HG02943 (cell line): ENCODE measurements around the gene RBM19.
"Not testable (repeated sequence)": the region's sequence is repeated elsewhere in the genome, so short reads cannot be mapped to it uniquely, and the experiment has no call there.

Experiments used
- ATAC-seq: cut with Tn5 transposase; IDR thresholded peaks from one replicate; pipeline ENCODE4 v1.9.1; 2021; ENCODE audit warnings: mild to moderate bottlenecking, low read depth, moderate library complexity; ENCODE audit not compliant: unreplicated experiment

RBM19 gene, protein sequence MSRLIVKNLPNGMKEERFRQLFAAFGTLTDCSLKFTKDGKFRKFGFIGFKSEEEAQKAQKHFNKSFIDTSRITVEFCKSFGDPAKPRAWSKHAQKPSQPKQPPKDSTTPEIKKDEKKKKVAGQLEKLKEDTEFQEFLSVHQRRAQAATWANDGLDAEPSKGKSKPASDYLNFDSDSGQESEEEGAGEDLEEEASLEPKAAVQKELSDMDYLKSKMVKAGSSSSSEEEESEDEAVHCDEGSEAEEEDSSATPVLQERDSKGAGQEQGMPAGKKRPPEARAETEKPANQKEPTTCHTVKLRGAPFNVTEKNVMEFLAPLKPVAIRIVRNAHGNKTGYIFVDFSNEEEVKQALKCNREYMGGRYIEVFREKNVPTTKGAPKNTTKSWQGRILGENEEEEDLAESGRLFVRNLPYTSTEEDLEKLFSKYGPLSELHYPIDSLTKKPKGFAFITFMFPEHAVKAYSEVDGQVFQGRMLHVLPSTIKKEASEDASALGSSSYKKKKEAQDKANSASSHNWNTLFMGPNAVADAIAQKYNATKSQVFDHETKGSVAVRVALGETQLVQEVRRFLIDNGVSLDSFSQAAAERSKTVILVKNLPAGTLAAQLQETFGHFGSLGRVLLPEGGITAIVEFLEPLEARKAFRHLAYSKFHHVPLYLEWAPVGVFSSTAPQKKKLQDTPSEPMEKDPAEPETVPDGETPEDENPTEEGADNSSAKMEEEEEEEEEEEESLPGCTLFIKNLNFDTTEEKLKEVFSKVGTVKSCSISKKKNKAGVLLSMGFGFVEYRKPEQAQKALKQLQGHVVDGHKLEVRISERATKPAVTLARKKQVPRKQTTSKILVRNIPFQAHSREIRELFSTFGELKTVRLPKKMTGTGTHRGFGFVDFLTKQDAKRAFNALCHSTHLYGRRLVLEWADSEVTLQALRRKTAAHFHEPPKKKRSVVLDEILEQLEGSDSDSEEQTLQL

GRCh38 chr12:113965951-113966797 lies at the start of gene RBM19:
TSS of gene RBM19 (minus strand) at chr12:113966325. CDS start at chr12:113966227, 98 bp downstream.
- ATAC-seq, result peak; percentile 97

DNA sequence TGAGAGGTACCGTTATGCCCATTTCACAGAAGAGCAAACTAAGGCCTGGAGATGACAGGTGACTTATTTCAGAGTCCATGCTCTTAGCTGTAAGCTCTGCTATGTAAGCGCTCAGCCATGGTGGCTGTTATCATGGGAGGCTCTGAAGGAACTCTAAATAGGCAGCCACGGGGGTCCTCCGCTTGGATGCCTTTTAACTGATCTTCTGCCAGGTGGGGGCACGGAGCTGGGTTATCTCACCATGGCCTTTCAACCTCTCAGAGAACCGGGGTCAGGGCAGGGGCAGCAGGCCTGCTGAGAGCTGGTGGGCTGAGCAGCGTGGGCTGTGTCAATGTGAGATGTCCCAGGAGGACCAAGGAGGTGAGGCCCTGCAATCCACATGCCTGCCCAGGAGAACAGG lies 49.7 kb upstream of the RBM19 start:
- no peak for ATAC-seq

GRCh38 chr12:114013575-114014345 lies 47.6 kb upstream of the RBM19 start:
- no peak for ATAC-seq

DNA sequence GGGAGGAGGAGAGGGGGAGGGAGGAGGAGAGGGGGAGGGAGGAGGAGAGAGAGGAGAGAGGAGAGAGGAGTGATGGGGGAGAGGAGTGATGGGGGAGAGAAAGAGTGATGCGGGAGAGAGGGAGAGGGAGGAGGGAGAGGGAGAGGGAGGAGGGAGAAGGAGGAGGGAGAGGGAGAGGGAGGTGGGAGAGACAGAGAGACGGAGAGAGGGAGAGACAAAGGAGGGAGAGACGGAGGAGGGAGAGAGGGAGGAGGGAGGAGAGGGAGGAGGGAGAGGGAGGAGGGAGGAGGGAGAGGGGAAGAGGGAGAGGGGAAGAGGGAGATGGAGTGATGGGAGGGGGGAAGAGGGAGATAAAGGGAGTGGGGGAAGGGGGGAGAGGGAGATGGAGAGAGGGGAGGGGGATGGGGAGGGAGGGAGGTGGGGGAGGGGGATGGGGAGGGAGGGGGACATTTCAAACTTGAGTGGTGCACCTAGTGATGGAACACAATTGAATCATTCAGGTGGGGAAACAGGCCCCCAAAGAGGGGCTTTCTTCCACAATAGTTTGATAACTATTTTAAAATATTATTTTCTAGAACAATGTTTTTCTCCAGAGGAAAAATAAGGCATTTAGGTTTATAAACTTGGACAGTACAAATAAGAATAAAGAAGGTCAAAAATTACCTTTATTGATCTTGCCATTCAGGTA lies 46.8 kb upstream of the RBM19 start:
- no peak for ATAC-seq

DNA sequence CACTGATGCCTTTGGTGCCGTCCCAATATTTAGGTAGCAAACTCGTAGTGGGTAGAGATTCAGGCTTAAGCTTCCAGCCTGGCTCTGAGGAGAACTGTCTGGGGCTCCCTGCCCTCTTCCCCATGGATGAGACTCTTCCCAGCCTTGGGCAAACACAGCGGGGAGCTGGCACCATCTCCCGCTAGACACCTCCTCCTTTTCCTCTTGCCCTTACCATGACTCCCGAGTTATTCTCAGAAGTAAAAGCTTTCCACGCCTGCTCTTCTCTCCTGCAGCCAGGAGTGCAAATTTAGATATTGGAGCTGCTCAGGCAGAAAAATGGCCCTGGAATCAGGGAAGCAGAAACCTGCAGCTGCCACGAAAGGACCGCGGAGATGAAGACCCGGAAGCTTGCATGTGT lies 45.6 kb upstream of the RBM19 start:
- ATAC-seq, result no peak

- no peak for ATAC-seq
Measured at GRCh38 chr12:114006482-114007425, 40.6 kb upstream of the RBM19 start.

DNA sequence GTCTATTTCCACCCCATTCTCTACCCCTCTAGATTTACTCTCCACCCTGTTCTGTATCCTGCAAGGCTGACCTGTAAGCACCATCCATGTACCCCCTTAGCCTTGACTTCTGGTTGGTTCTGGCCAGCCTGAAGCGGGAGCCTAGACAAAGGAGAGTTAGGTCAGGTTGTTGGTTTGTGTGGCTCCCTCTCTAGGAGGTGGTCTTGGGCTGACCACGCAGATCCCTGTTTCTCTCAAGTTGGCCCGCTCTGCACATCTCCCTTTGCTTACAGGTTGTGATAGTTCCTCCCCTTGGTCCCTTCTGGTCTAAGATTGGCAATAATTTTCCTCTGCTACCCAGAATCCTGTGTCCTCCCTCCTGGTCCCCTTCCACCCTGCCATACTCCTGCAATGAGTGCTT lies 38.3 kb upstream of the RBM19 start:
- ATAC-seq, result no peak

DNA sequence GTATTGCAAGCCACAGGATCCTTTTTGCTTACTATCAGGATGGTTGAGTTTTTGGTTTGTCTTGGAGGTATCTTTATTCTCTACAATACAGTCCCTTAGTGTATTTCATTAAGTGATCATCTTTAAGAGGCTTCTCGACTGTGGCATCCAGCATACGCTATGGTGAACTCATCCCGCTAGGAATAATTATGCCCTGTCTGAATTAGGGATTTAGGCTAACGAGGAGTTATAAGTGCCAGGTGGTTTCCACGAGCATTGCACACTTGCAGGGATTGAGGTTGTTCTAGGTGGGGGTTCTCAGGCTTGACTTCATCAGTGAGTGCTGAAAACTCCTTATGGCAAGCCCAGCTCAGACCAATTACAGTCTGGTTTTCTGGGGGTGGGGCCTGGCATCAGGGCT lies 37.2 kb upstream of the RBM19 start:
- ATAC-seq, result no peak

DNA sequence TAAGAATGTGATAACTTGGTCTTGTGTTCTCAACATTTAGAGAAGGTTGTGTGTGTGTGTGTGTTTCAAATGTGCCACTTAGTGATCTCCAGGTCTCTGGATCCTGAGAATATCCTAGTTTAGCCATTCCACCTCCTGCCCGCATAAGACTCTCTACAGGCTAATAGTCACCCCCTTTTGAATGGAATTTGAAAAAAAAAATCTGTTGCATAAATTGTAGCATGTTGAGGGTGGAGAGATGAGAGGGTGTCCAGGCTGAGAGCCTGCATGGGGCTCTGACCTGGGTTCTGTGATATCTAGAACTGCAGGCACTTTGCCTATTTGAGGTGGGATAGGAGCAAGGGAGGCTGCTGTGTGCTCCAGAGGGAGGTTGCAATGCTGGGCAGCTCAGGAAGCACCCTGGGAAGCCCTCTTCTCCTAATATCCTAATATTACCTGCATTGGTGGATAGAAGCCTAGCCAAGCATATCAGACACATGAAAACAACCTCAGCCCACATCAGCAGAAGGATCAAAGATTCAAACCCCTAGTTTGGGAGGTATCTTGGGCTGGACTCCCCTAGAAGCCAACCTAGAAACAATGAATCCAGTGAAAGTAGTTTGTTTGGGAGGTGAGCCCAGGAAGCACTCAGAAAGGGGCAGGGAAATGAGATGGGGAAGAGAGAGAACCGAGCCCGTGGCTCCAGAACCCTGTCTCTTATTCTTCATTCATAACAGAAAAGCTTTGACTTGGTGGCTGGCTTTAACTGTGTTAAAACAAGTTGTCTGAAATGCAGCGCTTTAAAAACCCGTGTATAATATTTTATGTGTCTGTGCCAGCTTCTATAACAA lies 35.6 kb upstream of the RBM19 start:
- no peak for ATAC-seq

DNA sequence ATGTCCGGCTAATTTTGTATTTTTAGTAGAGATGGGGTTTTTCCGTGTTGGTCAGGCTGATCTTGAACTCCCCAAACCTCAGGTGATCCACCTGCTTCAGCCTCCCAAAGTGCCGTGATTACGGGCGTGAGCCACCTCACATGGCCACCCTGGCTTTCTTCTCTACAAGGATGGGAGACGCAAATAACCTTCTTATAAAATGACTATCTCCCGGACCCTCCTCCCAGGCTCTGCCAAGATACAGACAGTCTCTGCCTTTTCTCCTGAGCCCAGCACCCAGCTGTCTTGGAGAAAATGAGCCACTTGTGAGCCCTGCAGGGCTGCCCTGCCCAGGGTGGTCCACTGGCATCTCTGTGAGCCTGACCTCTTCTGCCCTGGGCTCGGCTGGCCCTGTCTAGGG lies 34.7 kb upstream of the RBM19 start:
- no peak for ATAC-seq

GRCh38 chr12:114000261-114000660 lies 34.1 kb upstream of the RBM19 start:
- ATAC-seq, result not testable (repeated sequence)

- no peak for ATAC-seq
Measured at GRCh38 chr12:113997365-113997764, 31.2 kb upstream of the RBM19 start.

GRCh38 chr12:113996026-113996425 lies 29.9 kb upstream of the RBM19 start:
- no peak for ATAC-seq

DNA sequence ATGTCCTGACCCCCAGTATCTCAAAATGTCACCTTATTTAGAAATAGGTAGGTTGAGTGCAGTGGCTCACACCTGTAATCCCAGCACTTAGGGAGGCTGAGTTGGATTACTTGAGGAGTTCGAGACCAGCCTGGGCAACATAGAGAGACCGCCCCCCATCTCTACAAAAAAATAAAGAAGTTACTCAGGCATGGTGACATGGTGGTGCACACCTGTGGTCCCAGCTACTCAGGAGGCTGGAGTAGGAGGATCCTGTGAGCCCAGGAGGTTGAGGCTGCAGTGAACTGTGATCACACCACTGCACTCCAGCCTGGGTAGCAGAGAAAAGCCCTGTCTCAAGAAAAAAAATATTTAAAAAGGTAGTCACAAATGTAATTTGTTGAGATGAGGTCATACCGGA lies 27.9 kb upstream of the RBM19 start:
- no peak for ATAC-seq

DNA sequence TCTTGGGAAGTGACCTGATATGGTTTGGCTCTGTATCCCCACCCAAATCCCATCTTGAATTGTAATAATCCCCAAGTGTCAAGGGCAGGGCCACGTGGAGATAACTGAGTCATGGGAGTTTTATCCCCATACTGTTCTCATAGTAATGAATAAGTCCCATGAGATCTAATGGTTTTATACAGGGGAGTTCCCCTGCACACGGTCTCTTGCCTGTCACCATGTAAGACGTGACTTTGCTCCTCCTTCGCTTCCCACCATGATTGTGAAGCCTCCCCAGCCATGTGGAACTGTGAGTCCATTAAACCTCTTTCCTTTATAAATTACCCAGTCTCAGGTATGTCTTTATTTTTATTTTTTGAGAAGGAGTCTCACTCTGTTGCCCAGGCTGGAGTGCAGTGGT lies 26.6 kb upstream of the RBM19 start:
- not testable (repeated sequence) for ATAC-seq

GRCh38 chr12:113991224-113992044 lies 25.3 kb upstream of the RBM19 start:
- ATAC-seq, result no peak
